HG03460 (cell line): ENCODE results near the gene DNAH8.
"Not testable (repeated sequence)": the region's sequence is repeated elsewhere in the genome, so short reads cannot be mapped to it uniquely, and the experiment has no call there.

Experiments used
- ATAC-seq: cut with Tn5 transposase; IDR thresholded peaks from one replicate; pipeline ENCODE4 v1.9.1; 2021; ENCODE audit not compliant: unreplicated experiment

Gene DNAH8

GRCh38 chr6:38794682-38795081, 79.6 kb downstream of the DNAH8 start:
- no peak for ATAC-seq

- ATAC-seq: no peak
Observed at GRCh38 chr6:38796006-38796405, 80.9 kb downstream of the DNAH8 start.

DNA sequence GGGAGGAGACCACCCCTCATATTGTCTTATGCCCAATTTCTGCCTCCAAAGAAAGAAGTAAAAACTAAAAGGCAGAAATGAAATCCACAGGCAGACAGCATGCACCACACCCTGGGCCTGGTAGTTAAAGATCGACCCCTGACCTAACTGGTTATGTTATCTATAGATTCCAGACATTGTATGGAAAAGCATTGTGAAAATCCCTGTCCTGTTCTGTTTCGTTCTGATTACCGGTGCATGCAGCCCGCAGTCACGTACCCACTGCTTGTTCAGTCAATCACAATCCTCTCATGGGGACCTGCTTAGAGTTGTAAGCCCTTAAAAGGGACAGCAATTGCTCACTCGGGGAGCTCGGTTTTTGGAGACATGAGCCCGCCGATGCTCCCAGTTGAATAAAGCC, 81.3 kb downstream of the DNAH8 start:
- not testable (repeated sequence) for ATAC-seq

- ATAC-seq: no peak
Observed at GRCh38 chr6:38796850-38797249, 81.7 kb downstream of the DNAH8 start.

DNA sequence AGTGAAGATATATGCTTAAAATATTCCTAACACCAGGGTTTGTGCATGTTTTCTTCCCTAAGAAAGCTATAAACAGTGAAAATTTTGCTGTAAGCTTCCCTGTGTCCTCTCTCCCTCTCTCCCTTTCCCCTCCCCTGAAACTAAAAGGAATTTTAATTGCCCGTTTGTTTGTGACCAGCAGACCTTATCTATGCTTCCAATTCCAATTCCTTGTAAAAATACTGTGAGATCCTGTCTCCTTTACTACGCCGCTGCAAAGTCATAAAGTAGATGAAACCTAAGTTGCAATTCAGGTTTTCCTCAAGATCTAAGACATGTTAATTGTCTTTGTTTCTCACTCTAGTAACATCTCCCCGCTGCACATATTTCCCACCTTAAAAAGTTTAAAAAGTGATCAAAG, 82.3 kb downstream of the DNAH8 start:
- ATAC-seq: no peak

DNA sequence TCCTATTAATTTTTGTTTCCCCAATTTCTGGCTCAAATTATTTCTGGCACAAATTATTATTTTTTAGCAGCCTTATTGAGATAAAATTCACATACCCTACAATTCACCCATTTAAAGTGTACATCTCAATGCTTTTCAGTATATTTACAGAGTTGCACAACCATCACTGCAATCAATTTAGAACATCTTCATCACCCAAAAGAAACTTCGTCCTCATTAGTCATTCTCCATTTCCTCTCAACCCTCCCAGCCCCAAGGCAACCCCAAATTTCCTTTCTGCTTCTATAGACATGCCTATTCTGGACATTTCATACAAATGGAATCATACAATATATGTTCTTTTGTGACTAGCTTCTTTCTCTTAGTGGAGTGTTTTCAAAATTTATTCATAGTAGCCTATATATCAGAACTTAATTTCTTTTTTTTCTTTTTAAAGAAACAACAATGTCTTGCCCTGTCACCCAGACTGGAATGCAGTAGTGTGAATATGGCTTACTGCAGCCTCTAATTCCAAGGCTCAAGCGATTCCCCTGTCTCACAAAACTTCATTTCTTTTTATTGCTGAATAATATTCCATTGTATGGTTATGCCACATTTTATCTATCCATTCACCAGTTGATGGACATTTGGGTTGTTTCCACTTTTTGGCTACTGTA, 84.5 kb downstream of the DNAH8 start:
- no peak for ATAC-seq

DNA sequence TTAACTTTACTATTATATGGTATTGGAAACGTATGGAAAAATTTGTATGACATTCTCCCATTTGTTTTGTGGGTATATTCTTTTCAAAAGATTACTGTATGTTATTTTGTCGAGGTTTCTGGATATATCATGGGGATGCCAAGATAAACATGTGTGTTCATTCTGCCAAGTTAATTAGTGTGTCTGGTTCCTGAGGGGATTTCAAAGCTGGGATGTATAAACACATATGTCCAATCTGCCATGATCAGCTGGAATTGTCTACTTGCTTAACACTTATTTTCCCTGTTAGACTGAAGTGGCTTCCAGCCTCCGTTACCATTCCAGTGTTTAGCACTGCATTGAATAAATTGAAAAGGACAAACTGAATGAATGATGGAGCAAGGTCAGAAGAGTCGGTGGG, 86.2 kb downstream of the DNAH8 start:
- no peak for ATAC-seq

- ATAC-seq: no peak
Observed at GRCh38 chr6:38802497-38802896, 87.4 kb downstream of the DNAH8 start.

DNA sequence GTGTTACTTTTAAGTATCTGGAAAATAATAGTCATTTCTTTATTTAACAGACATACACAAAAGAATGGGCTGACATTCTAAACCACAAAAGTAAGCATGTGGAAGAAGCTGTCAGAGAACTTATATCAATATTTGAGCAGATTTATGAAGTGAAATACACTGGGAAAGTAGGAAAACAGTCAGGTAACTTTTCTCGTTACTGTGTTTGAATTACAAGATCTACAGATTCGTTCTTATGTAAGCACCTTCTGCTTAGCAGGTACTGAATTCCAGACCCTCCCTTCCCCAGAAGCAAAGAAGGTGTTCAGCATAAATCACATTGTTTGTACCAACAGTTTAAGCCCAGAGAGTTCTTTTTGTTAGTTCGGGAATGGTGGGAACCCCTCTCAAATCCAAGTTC, 88.0 kb downstream of the DNAH8 start:
- no peak for ATAC-seq

- no peak for ATAC-seq
Observed at GRCh38 chr6:38804358-38804757, 89.2 kb downstream of the DNAH8 start.

- no peak for ATAC-seq
Observed at GRCh38 chr6:38805127-38805655, 90.1 kb downstream of the DNAH8 start.

GRCh38 chr6:38805692-38806091, 90.6 kb downstream of the DNAH8 start:
- no peak for ATAC-seq

DNA sequence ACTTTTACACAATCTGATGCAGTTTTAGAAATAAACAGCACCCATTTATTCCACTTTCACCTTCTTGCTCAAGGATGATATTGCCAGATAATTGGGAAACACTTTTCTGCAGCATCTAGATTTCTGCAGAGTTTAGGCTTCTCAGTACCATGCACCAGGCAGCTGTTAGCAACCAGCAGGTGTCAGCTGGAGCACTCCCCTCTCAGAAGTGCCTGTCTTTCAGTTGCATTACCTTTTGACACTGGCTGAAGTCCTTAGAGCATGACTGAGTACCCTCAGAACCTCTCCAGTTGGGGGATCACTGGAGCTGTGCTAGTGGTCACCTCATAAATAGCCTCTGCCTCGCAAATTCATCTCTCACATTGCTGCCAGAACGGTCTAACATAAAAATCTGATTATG, 91.2 kb downstream of the DNAH8 start:
- ATAC-seq: no peak

DNA sequence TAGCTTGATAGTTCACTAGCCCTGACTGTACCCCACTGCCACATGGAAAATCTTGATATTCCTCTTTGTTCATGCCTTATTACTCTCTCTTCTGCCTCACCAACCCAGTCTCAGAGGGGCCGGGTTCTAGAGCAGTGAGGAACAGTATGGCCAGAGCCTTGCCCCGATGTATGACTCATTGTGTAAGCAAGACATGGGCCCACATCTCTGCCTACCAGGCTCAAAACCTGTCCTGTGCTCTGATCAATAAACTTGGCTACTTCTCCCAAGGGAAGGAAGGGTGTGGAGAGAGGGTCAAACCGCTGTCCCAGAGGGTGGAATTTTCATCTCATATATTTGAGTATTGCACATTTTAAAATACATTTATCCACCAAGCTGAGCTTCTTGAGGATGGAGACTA, 91.7 kb downstream of the DNAH8 start:
- ATAC-seq: no peak

DNA sequence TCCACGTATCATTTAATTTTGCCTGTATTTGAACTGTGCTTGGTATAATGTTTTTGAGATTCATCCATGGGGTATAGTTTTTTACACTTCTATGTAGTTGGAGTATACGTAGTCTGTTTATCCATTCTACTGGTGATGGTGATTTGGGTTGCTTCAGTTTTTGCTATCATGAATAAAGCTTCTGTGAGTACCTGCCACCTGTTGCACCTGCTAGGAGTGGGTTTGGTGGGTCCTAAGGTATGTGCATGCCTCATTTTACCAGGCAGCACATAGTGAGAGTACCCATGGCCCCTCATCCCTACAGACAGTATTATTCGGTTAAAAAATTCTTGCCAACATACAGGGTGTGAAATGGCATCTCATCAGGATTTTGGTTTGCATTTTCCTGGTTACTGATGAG, 92.9 kb downstream of the DNAH8 start:
- ATAC-seq: no peak

- ATAC-seq: no peak
Observed at GRCh38 chr6:38813041-38813823, 98.1 kb downstream of the DNAH8 start.

- ATAC-seq: no peak
Observed at GRCh38 chr6:38814761-38815160, 99.7 kb downstream of the DNAH8 start.

DNA sequence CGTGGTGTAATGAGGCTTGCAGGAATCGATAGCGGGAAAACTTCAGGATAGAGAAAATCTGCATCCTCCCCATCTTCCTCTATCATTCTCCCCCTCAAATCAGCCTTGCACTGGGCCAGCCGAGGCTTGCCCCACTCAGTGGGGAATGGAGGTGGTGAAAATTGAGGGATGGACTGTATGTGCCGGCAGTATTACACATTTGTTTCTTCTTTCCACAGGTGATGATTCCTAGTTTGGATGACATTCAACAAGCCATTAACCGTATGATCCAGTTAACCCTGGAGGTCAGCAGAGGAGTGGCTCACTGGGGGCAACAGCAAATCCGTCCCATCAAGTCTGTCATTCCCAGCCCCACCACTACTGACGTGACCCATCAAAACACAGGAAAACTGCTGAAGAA, 100.1 kb downstream of the DNAH8 start:
- no peak for ATAC-seq

GRCh38 chr6:38818691-38819090, 103.6 kb downstream of the DNAH8 start:
- no peak for ATAC-seq

DNA sequence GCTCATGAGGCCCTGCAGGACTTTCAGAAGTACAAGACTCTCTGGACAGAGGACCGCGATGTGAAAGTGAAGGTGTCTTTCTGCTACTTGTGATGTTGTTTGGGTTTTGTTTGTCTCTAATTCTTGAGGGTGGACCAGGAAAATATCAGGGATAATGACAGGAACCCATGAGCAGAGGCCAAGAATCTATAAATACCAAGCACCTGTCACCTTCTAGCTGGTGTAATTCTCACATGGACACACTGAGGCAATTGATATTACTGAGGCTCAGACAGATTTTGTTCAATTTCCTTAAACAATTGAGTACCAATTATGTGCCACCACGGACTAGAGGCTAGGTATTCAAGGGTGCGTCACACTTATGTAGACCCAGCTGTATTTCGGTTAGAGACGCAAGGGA, 107.9 kb downstream of the DNAH8 start:
- ATAC-seq: no peak

- ATAC-seq: no peak
Observed at GRCh38 chr6:38824243-38824894, 109.3 kb downstream of the DNAH8 start.

- no peak for ATAC-seq
Observed at GRCh38 chr6:38827024-38827423, 111.9 kb downstream of the DNAH8 start.
